B cell (primary cell): ENCODE data around the gene ABHD18.
"Not testable (repeated sequence)": the region's sequence is repeated elsewhere in the genome, so short reads cannot be mapped to it uniquely, and the experiment has no call there.

Experiments used
- EZH2 ChIP-seq: IDR thresholded peaks from 2 replicates; pipeline ENCODE4 v1.6.1; 2012; ENCODE audit warnings: borderline replicate concordance, low read depth, mild to moderate bottlenecking, moderate library complexity, low read length; ENCODE audit not compliant: insufficient read depth, poor library complexity, severe bottlenecking
- TF ChIP-seq, protein P1 (sequence below): fragments of 200-600 bp; IDR thresholded peaks from one replicate; pipeline ENCODE4 v1.8.0; 2022; ENCODE audit warnings: antibody characterized with exemption, mild to moderate bottlenecking

DNA sequence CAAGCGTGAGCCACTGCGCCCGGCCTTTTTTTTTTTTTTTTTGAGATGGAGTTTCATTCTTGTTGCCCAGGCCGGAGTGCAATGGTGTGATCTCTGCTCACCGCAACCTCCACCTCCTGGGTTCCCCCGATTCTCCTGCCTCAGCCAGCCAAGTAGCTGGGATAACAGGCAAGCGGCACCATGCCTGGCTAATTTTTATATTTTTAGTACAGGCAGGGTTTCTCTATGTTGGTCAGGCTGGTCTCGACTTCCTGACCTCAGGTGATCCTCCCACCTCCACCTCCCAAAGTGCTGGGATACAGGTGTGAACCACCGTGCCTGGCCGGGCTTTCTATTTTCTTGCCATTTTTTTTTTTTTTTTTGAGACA is 101.2 kb downstream of the ABHD18 start:
- TF ChIP-seq, protein P1, sequence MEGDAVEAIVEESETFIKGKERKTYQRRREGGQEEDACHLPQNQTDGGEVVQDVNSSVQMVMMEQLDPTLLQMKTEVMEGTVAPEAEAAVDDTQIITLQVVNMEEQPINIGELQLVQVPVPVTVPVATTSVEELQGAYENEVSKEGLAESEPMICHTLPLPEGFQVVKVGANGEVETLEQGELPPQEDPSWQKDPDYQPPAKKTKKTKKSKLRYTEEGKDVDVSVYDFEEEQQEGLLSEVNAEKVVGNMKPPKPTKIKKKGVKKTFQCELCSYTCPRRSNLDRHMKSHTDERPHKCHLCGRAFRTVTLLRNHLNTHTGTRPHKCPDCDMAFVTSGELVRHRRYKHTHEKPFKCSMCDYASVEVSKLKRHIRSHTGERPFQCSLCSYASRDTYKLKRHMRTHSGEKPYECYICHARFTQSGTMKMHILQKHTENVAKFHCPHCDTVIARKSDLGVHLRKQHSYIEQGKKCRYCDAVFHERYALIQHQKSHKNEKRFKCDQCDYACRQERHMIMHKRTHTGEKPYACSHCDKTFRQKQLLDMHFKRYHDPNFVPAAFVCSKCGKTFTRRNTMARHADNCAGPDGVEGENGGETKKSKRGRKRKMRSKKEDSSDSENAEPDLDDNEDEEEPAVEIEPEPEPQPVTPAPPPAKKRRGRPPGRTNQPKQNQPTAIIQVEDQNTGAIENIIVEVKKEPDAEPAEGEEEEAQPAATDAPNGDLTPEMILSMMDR = not testable (repeated sequence)
- TF ChIP-seq EZH2 = not testable (repeated sequence)
